Measurements from ENCODE around the gene MAP2.

The MAP2 gene

DNA sequence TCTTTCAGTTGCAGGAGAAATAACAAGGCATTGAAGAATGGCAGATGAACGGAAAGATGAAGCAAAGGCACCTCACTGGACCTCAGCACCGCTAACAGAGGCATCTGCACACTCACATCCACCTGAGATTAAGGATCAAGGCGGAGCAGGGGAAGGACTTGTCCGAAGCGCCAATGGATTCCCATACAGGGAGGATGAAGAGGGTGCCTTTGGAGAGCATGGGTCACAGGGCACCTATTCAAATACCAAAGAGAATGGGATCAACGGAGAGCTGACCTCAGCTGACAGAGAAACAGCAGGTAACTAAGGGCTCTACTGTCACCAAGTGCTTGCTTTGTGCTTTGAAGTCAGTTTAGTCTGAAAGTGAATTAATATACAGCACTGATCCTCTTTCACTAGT is 229.3 kb downstream of the MAP2 start:
- H2AFZ ChIP-seq (ENCODE audit: low read depth): no peak overlapping the region
- H3K4me2 ChIP-seq: no peak overlapping the region
- H3K36me3 ChIP-seq (ENCODE audit: insufficient read depth): no peaks in the 10 kb centered on the region
- H3K9ac ChIP-seq: no peak overlapping the region
- no peak overlapping the region for H3K27ac ChIP-seq
- no peaks in the 10 kb centered on the region for H3K4me1 ChIP-seq (ENCODE audit: low read depth, poor library complexity, severe bottlenecking)
- H3K4me3 ChIP-seq (IDR thresholded peaks at IDR 0.05; ENCODE audit: insufficient read depth, low read depth, low read length): no peak overlapping the region
- H4K20me1 ChIP-seq (ENCODE audit: insufficient read depth): no peaks in the 10 kb centered on the region
- H3K79me2 ChIP-seq (ENCODE audit: insufficient read depth, low read depth): no peaks in the 10 kb centered on the region
- TF ChIP-seq, protein P1, sequence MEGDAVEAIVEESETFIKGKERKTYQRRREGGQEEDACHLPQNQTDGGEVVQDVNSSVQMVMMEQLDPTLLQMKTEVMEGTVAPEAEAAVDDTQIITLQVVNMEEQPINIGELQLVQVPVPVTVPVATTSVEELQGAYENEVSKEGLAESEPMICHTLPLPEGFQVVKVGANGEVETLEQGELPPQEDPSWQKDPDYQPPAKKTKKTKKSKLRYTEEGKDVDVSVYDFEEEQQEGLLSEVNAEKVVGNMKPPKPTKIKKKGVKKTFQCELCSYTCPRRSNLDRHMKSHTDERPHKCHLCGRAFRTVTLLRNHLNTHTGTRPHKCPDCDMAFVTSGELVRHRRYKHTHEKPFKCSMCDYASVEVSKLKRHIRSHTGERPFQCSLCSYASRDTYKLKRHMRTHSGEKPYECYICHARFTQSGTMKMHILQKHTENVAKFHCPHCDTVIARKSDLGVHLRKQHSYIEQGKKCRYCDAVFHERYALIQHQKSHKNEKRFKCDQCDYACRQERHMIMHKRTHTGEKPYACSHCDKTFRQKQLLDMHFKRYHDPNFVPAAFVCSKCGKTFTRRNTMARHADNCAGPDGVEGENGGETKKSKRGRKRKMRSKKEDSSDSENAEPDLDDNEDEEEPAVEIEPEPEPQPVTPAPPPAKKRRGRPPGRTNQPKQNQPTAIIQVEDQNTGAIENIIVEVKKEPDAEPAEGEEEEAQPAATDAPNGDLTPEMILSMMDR (conservative IDR thresholded peaks at IDR 0.05; ENCODE audit: low read depth, low read length): no peak
- no peaks in the 10 kb centered on the region for H3K27me3 ChIP-seq (ENCODE audit: insufficient read depth, low read depth)

DNA sequence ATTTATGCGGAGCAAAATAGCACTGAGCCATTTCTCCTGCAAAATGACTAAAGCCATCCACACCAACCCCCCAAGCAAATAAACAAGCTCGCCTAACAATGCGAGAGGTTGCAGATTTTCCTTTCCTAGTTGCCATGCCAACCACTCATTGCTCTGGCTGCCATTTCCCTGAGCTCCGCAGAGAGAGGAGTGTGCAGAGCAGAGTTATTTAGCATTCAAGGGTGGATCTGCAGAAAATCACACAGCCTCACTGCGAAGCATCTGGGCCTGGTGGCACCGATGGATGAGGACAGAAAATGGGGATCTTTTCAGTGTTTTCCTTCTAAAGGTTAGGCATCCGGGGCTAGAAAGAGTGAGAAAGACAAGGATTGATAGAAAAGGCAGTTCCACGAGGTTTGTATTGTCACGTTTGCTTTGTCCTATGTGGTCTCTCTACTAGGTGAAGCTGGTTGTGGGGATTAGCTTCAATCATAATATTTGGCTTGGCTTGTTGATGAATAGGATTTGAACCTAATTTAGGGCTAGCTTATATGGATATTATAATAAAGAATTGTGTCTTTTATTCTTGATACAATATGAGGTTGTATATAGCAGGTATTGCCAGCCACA is 237.5 kb downstream of the MAP2 start:
- no peak overlapping the region for H3K4me3 ChIP-seq (IDR thresholded peaks at IDR 0.05; ENCODE audit: insufficient read depth, low read depth, low read length)
- H3K36me3 ChIP-seq (ENCODE audit: insufficient read depth): no peaks in the 10 kb centered on the region
- no peak overlapping the region for H3K4me2 ChIP-seq
- no peak overlapping the region for H2AFZ ChIP-seq (ENCODE audit: low read depth)
- H4K20me1 ChIP-seq (ENCODE audit: insufficient read depth): no peaks in the 10 kb centered on the region
- no peaks in the 10 kb centered on the region for H3K4me1 ChIP-seq (ENCODE audit: low read depth, poor library complexity, severe bottlenecking)
- H3K9ac ChIP-seq: no peak overlapping the region
- H3K79me2 ChIP-seq (ENCODE audit: insufficient read depth, low read depth): no peaks in the 10 kb centered on the region
- TF ChIP-seq, protein P1 (conservative IDR thresholded peaks at IDR 0.05; ENCODE audit: low read depth, low read length): no peak
- no peak overlapping the region for H3K27ac ChIP-seq
- no peaks in the 10 kb centered on the region for H3K27me3 ChIP-seq (ENCODE audit: insufficient read depth, low read depth)

DNA sequence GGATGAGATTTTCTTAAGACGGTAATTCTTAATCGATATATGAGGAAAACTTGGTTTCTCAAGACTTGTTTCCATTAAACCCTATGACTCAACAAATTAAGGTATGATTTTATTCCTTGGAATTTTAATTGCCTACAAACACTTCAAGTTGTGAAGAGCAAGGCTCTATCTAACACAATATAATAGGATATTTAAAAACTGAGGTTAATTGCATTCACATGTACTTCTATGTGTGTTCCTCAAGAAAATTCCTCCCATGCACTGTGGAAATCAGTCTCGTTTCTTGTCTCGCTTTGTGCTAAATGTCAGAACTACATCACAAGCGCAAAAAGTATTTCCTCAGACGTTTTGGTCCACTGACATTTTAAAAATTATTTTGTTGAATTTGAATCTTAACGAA is 238.2 kb downstream of the MAP2 start:
- H3K9ac ChIP-seq: no peak overlapping the region
- H3K79me2 ChIP-seq (ENCODE audit: insufficient read depth, low read depth): no peaks in the 10 kb centered on the region
- no peaks in the 10 kb centered on the region for H3K4me1 ChIP-seq (ENCODE audit: low read depth, poor library complexity, severe bottlenecking)
- no peak overlapping the region for H3K4me2 ChIP-seq
- TF ChIP-seq, protein P1 (conservative IDR thresholded peaks at IDR 0.05; ENCODE audit: low read depth, low read length): no peak
- H2AFZ ChIP-seq (ENCODE audit: low read depth): no peak overlapping the region
- no peaks in the 10 kb centered on the region for H4K20me1 ChIP-seq (ENCODE audit: insufficient read depth)
- H3K4me3 ChIP-seq (IDR thresholded peaks at IDR 0.05; ENCODE audit: insufficient read depth, low read depth, low read length): no peak overlapping the region
- H3K27me3 ChIP-seq (ENCODE audit: insufficient read depth, low read depth): no peaks in the 10 kb centered on the region
- no peaks in the 10 kb centered on the region for H3K36me3 ChIP-seq (ENCODE audit: insufficient read depth)
- no peak overlapping the region for H3K27ac ChIP-seq

DNA sequence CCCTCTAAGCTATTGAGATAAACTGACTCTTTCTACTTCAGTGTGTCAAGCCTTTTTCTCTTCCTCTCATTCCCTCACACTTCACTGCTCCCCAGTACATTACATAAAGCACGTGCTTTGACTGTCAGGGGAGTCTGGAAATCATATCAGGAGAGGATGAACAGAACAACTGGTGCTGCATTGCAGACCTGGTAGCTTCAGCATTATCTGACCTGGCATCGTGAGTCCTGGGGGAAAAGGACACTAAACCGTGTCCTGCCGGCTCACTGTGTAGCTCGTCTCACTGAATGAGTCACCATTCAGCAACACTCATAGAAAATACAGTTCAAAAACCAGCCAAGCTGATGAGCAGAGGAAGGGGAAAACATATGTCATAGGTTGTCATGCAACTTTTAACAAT is 239.3 kb downstream of the MAP2 start:
- H2AFZ ChIP-seq (ENCODE audit: low read depth): no peak overlapping the region
- H3K27ac ChIP-seq: no peak overlapping the region

More for the DNA sequence above, 239.3 kb downstream of the MAP2 start:
- no peaks in the 10 kb centered on the region for H3K4me1 ChIP-seq (ENCODE audit: low read depth, poor library complexity, severe bottlenecking)
- no peaks in the 10 kb centered on the region for H3K79me2 ChIP-seq (ENCODE audit: insufficient read depth, low read depth)
- H3K27me3 ChIP-seq (ENCODE audit: insufficient read depth, low read depth): no peaks in the 10 kb centered on the region
- H4K20me1 ChIP-seq (ENCODE audit: insufficient read depth): no peaks in the 10 kb centered on the region
- no peak overlapping the region for H3K4me3 ChIP-seq (IDR thresholded peaks at IDR 0.05; ENCODE audit: insufficient read depth, low read depth, low read length)
- no peak overlapping the region for H3K4me2 ChIP-seq
- no peak overlapping the region for H3K9ac ChIP-seq
- TF ChIP-seq, protein P1 (conservative IDR thresholded peaks at IDR 0.05; ENCODE audit: low read depth, low read length): no peak
- no peaks in the 10 kb centered on the region for H3K36me3 ChIP-seq (ENCODE audit: insufficient read depth)

Data from KMS-11 (cell line).